ENCODE data around the gene ARSA. TPM values are rescaled to one million over a fixed set of nuclear protein-coding genes. Genes with fewer than 3 reads are reported as not detected.

ARSA gene
- total and polyA plus RNA-seq, 12 donors, result 5.5 to 168 (median 67.5) TPM

DNA sequence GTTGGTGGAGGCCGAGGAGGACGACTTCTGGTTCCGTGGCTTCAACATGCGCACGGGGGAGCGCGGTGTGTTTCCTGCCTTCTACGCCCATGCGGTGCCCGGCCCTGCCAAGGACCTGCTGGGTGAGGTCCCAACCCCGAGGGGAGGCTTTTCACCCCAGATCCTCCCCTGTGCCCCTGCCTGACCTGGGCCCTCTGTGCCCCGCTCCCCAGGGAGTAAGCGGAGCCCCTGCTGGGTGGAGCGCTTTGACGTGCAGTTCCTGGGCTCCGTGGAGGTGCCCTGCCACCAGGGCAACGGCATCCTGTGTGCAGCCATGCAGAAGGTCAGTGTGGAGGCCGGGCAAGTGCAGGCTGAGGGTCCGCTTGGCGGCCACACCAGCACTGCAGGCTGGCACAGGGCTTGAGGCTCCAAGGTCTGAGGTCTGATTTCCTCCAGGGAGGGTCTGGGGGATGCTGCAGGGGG is 22.3 kb downstream of the ARSA start:
- intact Hi-C loops (cut with DNase I), result no loop called here
- peaks cover 6% of the 10 kb centered on the region for H3K27me3 ChIP-seq
- DNase-seq, result no peak
- TF ChIP-seq POLR2A (IDR thresholded peaks at IDR 0.05), result no peak
- TF ChIP-seq, protein P1, sequence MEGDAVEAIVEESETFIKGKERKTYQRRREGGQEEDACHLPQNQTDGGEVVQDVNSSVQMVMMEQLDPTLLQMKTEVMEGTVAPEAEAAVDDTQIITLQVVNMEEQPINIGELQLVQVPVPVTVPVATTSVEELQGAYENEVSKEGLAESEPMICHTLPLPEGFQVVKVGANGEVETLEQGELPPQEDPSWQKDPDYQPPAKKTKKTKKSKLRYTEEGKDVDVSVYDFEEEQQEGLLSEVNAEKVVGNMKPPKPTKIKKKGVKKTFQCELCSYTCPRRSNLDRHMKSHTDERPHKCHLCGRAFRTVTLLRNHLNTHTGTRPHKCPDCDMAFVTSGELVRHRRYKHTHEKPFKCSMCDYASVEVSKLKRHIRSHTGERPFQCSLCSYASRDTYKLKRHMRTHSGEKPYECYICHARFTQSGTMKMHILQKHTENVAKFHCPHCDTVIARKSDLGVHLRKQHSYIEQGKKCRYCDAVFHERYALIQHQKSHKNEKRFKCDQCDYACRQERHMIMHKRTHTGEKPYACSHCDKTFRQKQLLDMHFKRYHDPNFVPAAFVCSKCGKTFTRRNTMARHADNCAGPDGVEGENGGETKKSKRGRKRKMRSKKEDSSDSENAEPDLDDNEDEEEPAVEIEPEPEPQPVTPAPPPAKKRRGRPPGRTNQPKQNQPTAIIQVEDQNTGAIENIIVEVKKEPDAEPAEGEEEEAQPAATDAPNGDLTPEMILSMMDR (IDR thresholded peaks at IDR 0.05), result no peak
- 84 to 95% (median 91%) methylated on average over 8 to 20 of the region's 20 CpGs for whole genome bisulfite sequencing, 4 donors
- no peaks in the 10 kb centered on the region for H3K4me1 ChIP-seq (replicated peaks in 1 of 2)
- no peaks in the 10 kb centered on the region for H3K9me3 ChIP-seq (replicated peaks in 1 of 3)
- H3K36me3 ChIP-seq (replicated peaks in 1 of 2), result peaks cover 0 to 14% of the 10 kb centered on the region in 2 donors
- no peak overlapping the region for H3K27ac ChIP-seq
- no peak overlapping the region for H3K4me3 ChIP-seq

DNA sequence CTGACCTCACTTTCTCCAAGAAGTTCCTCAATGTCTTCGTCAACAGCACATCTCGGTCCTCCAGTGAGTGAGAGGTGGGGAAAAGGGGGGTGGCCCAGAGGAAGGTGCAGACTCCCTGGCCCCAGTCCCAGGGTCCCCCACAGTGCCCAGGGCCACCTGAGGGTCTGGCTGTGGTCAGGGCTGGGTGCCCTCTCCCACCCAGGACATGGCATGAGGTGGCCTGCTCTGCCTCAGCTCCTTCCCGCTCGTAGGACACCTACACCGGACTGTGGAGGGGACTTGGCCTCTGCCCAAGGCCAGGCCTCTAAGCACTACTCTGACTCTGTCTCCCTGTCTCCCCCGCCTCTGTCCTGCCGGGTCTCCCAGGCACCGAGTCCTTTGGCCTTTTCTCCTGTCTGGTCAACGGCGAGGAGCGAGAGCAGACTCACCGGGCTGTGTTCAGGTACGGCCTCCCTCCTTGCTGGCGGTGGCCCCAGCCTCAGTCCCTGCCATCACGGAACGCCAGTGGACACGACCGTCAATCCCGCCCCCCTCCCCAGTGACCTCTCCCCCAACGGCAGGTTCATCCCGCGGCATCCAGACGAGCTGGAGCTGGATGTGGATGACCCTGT is 22.8 kb downstream of the ARSA start:
- Histone ChIP-seq H3K4me3 (no peak overlapping the region), H3K9me3 (replicated peaks in 1 of 3) (no peaks in the 10 kb centered on the region), H3K36me3 (replicated peaks in 1 of 2) (peaks cover 0 to 14% of the 10 kb centered on the region in 2 donors), H3K27me3 (peaks cover 6% of the 10 kb centered on the region), H3K27ac (no peak overlapping the region), H3K4me1 (replicated peaks in 1 of 2) (peaks cover 0 to 2% of the 10 kb centered on the region in 2 donors)
- 86 to 91% (median 89%) methylated on average over 19 to 23 of the region's 23 CpGs for WGBS, 4 donors
- no peak for DNase-seq
- intact Hi-C loops (cut with DNase I), result no loop called here
- TF ChIP-seq, protein P1 (IDR thresholded peaks at IDR 0.05), result no peak
- no peak for TF ChIP-seq POLR2A (IDR thresholded peaks at IDR 0.05)

DNA sequence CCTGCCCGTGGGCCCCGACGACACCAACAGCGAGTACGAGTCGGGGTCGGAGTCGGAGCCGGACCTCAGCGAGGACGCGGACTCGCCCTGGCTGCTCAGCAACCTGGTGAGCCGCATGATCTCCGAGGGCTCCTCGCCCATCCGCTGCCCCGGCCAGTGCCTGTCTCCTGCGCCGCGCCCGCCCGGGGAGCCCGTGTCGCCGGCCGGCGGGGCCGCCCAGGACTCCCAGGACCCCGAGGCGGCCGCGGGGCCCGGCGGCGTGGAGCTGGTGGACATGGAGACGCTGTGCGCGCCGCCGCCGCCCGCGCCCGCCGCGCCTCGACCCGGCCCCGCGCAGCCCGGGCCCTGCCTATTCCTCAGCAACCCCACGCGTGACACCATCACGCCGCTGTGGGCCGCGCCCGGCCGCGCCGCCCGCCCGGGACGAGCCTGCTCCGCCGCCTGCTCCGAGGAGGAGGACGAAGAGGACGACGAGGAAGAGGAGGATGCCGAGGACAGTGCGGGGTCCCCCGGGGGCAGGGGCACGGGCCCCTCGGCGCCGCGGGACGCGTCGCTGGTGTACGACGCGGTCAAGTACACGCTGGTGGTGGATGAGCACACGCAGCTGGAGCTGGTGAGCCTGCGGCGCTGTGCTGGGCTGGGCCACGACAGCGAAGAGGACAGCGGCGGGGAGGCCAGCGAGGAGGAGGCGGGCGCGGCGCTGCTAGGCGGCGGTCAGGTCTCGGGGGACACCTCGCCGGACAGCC is 23.5 kb downstream of the ARSA start:
- intact Hi-C loops (cut with DNase I), result no loop called here
- H3K4me3 ChIP-seq, result no peak overlapping the region
- H3K27ac ChIP-seq, result no peak overlapping the region
- 65 to 81% (median 77%) methylated on average over 33 to 103 of the region's 103 CpGs for WGBS, 4 donors
- no peak for DNase-seq
- H3K27me3 ChIP-seq, result peaks cover 6% of the 10 kb centered on the region
- peaks cover 0 to 14% of the 10 kb centered on the region in 2 donors for H3K36me3 ChIP-seq (replicated peaks in 1 of 2)
- H3K4me1 ChIP-seq (replicated peaks in 1 of 2), result peaks cover 0 to 5% of the 10 kb centered on the region in 2 donors
- H3K9me3 ChIP-seq (replicated peaks in 1 of 3), result no peaks in the 10 kb centered on the region
- TF ChIP-seq POLR2A (IDR thresholded peaks at IDR 0.05), result no peak
- TF ChIP-seq, protein P1 (IDR thresholded peaks at IDR 0.05), result no peak

DNA sequence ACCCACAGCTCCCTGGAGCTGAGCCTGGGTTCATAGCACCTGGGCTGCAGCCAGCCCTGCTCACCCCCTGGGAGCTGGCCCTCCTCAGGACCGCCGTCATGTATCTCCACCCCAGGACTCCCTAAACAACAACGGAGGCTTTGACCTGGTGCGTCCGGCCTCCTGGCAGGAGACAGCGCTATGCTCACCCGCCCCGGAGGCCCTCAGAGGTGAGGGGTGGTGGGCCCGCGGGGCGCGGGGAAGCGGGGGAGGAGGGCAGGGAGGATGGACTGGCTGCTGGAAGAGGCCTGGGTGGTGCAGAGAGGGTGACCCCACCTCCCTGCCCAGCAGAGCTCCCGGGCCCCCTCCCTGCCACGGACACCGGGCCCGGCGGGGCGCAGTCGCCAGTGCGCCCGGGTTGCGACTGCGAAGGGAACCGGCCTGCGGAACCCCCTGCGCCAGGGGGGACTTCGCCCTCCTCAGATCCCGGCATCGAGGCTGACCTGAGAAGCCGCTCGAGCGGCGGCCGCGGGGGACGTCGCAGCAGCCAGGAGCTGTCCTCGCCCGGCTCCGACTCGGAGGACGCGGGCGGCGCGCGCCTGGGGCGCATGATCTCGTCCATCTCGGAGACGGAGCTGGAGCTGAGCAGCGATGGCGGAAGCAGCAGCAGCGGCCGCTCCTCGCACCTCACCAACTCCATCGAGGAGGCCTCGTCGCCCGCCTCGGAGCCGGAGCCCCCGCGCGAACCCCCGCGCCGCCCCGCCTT is 24.3 kb downstream of the ARSA start:
- H3K27me3 ChIP-seq, result peaks cover 6% of the 10 kb centered on the region
- H3K4me1 ChIP-seq (replicated peaks in 1 of 2), result peaks cover 0 to 5% of the 10 kb centered on the region in 2 donors
- peaks cover 0 to 14% of the 10 kb centered on the region in 2 donors for H3K36me3 ChIP-seq (replicated peaks in 1 of 2)
- TF ChIP-seq POLR2A (IDR thresholded peaks at IDR 0.05), result no peak
- TF ChIP-seq, protein P1 (IDR thresholded peaks at IDR 0.05), result no peak
- intact Hi-C loops (cut with DNase I), result no loop called here
- no peak for DNase-seq
- no peaks in the 10 kb centered on the region for H3K9me3 ChIP-seq (replicated peaks in 1 of 3)
- H3K4me3 ChIP-seq, result no peak overlapping the region
- H3K27ac ChIP-seq, result no peak overlapping the region
- 59 to 85% (median 68%) methylated on average over 21 to 70 of the region's 70 CpGs for WGBS, 4 donors
